Stimulated activated naive CD4-positive, alpha-beta T cell (primary cell): ENCODE data around the gene TRAF3.
"Not testable (repeated sequence)": the region's sequence is repeated elsewhere in the genome, so short reads cannot be mapped to it uniquely, and the experiment has no call there.

ENCODE experiments used
- DNase-seq, 6 experiments: peaks; one replicate each; lab custom pipeline; 2025; lab: John Stamatoyannopoulos, UW

Gene TRAF3

GRCh38 chr14:102892651-102893050 is 115.4 kb downstream of the TRAF3 start:
- DNase-seq = no peak

- DNase-seq = no peak
These were observed 116.2 kb downstream of the TRAF3 start for GRCh38 chr14:102893452-102893851.

GRCh38 chr14:102896735-102897134 is 119.5 kb downstream of the TRAF3 start:
- DNase-seq = not testable (repeated sequence)

- no peak for DNase-seq
These were observed 120.2 kb downstream of the TRAF3 start for GRCh38 chr14:102897299-102898027.

GRCh38 chr14:102898298-102898697 is 121.0 kb downstream of the TRAF3 start:
- DNase-seq = no peak

GRCh38 chr14:102898776-102899515 is 121.7 kb downstream of the TRAF3 start:
- DNase-seq = no peak

GRCh38 chr14:102899516-102899900 is 122.3 kb downstream of the TRAF3 start:
- no peak for DNase-seq

- DNase-seq = peak in 5 of 6 experiments; percentile 11 to 63 (median 53)
These were observed 123.7 kb downstream of the TRAF3 start for GRCh38 chr14:102900631-102901571.

GRCh38 chr14:102901633-102902032 is 124.4 kb downstream of the TRAF3 start:
- no peak for DNase-seq

- no peak for DNase-seq
These were observed 124.8 kb downstream of the TRAF3 start for GRCh38 chr14:102902086-102902485.

- DNase-seq = no peak
These were observed 125.4 kb downstream of the TRAF3 start for GRCh38 chr14:102902523-102903247.

GRCh38 chr14:102903248-102903888 is 126.1 kb downstream of the TRAF3 start:
- DNase-seq = no peak

- no peak for DNase-seq
These were observed 126.8 kb downstream of the TRAF3 start for GRCh38 chr14:102903889-102904512.

GRCh38 chr14:102905116-102906108 is 128.2 kb downstream of the TRAF3 start:
- no peak for DNase-seq

GRCh38 chr14:102906616-102907302 is 129.5 kb downstream of the TRAF3 start:
- no peak for DNase-seq

GRCh38 chr14:102907303-102907844 is 130.1 kb downstream of the TRAF3 start:
- no peak for DNase-seq

GRCh38 chr14:102907980-102908730 is 130.9 kb downstream of the TRAF3 start:
- no peak for DNase-seq
